IgD-negative memory B cell (primary cell): Measurements from ENCODE around the gene KIF12. TPM values are rescaled to one million over a fixed set of nuclear protein-coding genes. Genes with fewer than 3 reads are reported as not detected.

ENCODE experiments used
- H3K27ac Mint-ChIP-seq, 3 donors: one replicate each; pipeline ENCODE4 v1.8.0; 2020 to 2022; ENCODE audit warnings: mild to moderate bottlenecking in 3 of 3, mixed read lengths in 3 of 3, moderate library complexity in 1 of 3
- H3K27me3 Mint-ChIP-seq: one replicate; pipeline ENCODE4 v1.8.0; 2021; ENCODE audit warnings: mixed read lengths
- H3K36me3 Mint-ChIP-seq: one replicate; pipeline ENCODE4 v1.8.0; 2020; ENCODE audit warnings: mild to moderate bottlenecking, mixed read lengths
- H3K4me1 Mint-ChIP-seq, 3 donors: one replicate each; pipeline ENCODE4 v1.8.0; 2020 to 2022; ENCODE audit warnings: mixed read lengths in 3 of 3, mild to moderate bottlenecking in 1 of 3
- H3K4me3 Mint-ChIP-seq, 4 donors: one replicate each; pipeline ENCODE4 v1.8.0; 2020 to 2022; ENCODE audit warnings: mild to moderate bottlenecking in 4 of 4, mixed read lengths in 4 of 4, moderate library complexity in 3 of 4
- H3K9me3 Mint-ChIP-seq, 3 donors: one replicate each; pipeline ENCODE4 v1.8.0; 2020 to 2021; ENCODE audit warnings: mixed read lengths in 3 of 3, mild to moderate bottlenecking in 1 of 3
- polyA plus RNA-seq: library from polyadenylated mRNA; unstranded; fragments of 300-500 nt; fragmentation: Illumina TruSeq; gene quantifications from one replicate; pipeline ENCODE4 v1.2.3, GENCODE V29; 2021

KIF12 gene
- polyA plus RNA-seq, 1 donor from 2014 or later = not detected

GRCh38 chr9:114117996-114118830 is 19.1 kb upstream of the KIF12 start:
- Mint-ChIP-seq H3K9me3 (peaks cover 0 to 2% (median 2%) of the 10 kb centered on the region in 3 donors), H3K4me3 (no peak overlapping the region), H3K27me3 (peaks cover 18% of the 10 kb centered on the region), H3K36me3 (peaks cover 2% of the 10 kb centered on the region), H3K27ac (peak overlapping the region in 1 of 3 donors; percentile 64), H3K4me1 (no peaks in the 10 kb centered on the region)

- H3K9me3 Mint-ChIP-seq = peaks cover 0 to 2% (median 2%) of the 10 kb centered on the region in 3 donors
- H3K36me3 Mint-ChIP-seq = peaks cover 2% of the 10 kb centered on the region
Measured at GRCh38 chr9:114117614-114117995, 18.5 kb upstream of the KIF12 start.

GRCh38 chr9:114116126-114116747 is 17.1 kb upstream of the KIF12 start:
- peaks cover 0 to 3% (median 0%) of the 10 kb centered on the region in 3 donors for H3K4me1 Mint-ChIP-seq
- H3K9me3 Mint-ChIP-seq = peaks cover 0 to 2% (median 2%) of the 10 kb centered on the region in 3 donors
- H3K36me3 Mint-ChIP-seq = peaks cover 2% of the 10 kb centered on the region
- H3K27ac Mint-ChIP-seq = no peak overlapping the region
- H3K27me3 Mint-ChIP-seq = peaks cover 21% of the 10 kb centered on the region
- H3K4me3 Mint-ChIP-seq = no peak overlapping the region

More at GRCh38 chr9:114117614-114117995, 18.5 kb upstream of the KIF12 start:
- Mint-ChIP-seq H3K4me1 (peaks cover 0 to 3% (median 0%) of the 10 kb centered on the region in 3 donors), H3K27ac (peak overlapping the region in 1 of 3 donors; percentile 5), H3K27me3 (peaks cover 21% of the 10 kb centered on the region), H3K4me3 (peak overlapping the region in 1 of 4 donors; percentile 35)

- Mint-ChIP-seq H3K9me3 (peaks cover 0 to 2% (median under 1%) of the 10 kb centered on the region in 3 donors), H3K4me3 (no peak overlapping the region), H3K27ac (no peak overlapping the region), H3K27me3 (peaks cover 21% of the 10 kb centered on the region), H3K4me1 (peaks cover 0 to 3% (median 0%) of the 10 kb centered on the region in 3 donors), H3K36me3 (peaks cover 1% of the 10 kb centered on the region)
Measured at GRCh38 chr9:114115654-114116125, 16.6 kb upstream of the KIF12 start.

- Mint-ChIP-seq H3K36me3 (no peaks in the 10 kb centered on the region), H3K4me3 (no peak overlapping the region), H3K9me3 (peaks cover 0 to 2% (median 0%) of the 10 kb centered on the region in 3 donors), H3K27me3 (peaks cover 21% of the 10 kb centered on the region), H3K4me1 (peaks cover 0 to 3% (median 0%) of the 10 kb centered on the region in 3 donors), H3K27ac (no peak overlapping the region)
Measured at GRCh38 chr9:114114364-114114763, 15.3 kb upstream of the KIF12 start.

GRCh38 chr9:114112778-114113584 is 13.9 kb upstream of the KIF12 start:
- no peak overlapping the region for H3K4me3 Mint-ChIP-seq
- no peaks in the 10 kb centered on the region for H3K36me3 Mint-ChIP-seq
- H3K27me3 Mint-ChIP-seq = peaks cover 16% of the 10 kb centered on the region
- H3K9me3 Mint-ChIP-seq = peaks cover 0 to 2% (median 0%) of the 10 kb centered on the region in 3 donors
- H3K27ac Mint-ChIP-seq = peak overlapping the region in 1 of 3 donors; percentile 48
- peaks cover 0 to 3% (median 0%) of the 10 kb centered on the region in 3 donors for H3K4me1 Mint-ChIP-seq

- no peaks in the 10 kb centered on the region for H3K36me3 Mint-ChIP-seq
- peaks cover 0 to 2% (median 0%) of the 10 kb centered on the region in 3 donors for H3K9me3 Mint-ChIP-seq
- H3K4me3 Mint-ChIP-seq = no peak overlapping the region
- H3K27me3 Mint-ChIP-seq = peaks cover 14% of the 10 kb centered on the region
- H3K4me1 Mint-ChIP-seq = peaks cover 0 to 5% (median 2%) of the 10 kb centered on the region in 3 donors
- H3K27ac Mint-ChIP-seq = no peak overlapping the region
Measured at GRCh38 chr9:114112325-114112724, 13.2 kb upstream of the KIF12 start.

GRCh38 chr9:114110180-114110579 is 11.1 kb upstream of the KIF12 start:
- peaks cover 0 to 5% (median 2%) of the 10 kb centered on the region in 3 donors for H3K4me1 Mint-ChIP-seq
- no peak overlapping the region for H3K27ac Mint-ChIP-seq
- no peaks in the 10 kb centered on the region for H3K36me3 Mint-ChIP-seq
- peaks cover 0 to 2% (median 0%) of the 10 kb centered on the region in 3 donors for H3K9me3 Mint-ChIP-seq
- no peak overlapping the region for H3K4me3 Mint-ChIP-seq
- peaks cover 10% of the 10 kb centered on the region for H3K27me3 Mint-ChIP-seq

- no peaks in the 10 kb centered on the region for H3K36me3 Mint-ChIP-seq
- H3K27me3 Mint-ChIP-seq = peaks cover 9% of the 10 kb centered on the region
- peaks cover 0 to 5% (median 2%) of the 10 kb centered on the region in 3 donors for H3K4me1 Mint-ChIP-seq
- no peak overlapping the region for H3K4me3 Mint-ChIP-seq
- no peak overlapping the region for H3K27ac Mint-ChIP-seq
- peaks cover 0 to 2% (median 0%) of the 10 kb centered on the region in 3 donors for H3K9me3 Mint-ChIP-seq
Measured at GRCh38 chr9:114109124-114109523, 10.0 kb upstream of the KIF12 start.

- peaks cover 5% of the 10 kb centered on the region for H3K27me3 Mint-ChIP-seq
- H3K27ac Mint-ChIP-seq = no peak overlapping the region
- H3K9me3 Mint-ChIP-seq = no peaks in the 10 kb centered on the region
- no peaks in the 10 kb centered on the region for H3K36me3 Mint-ChIP-seq
- H3K4me1 Mint-ChIP-seq = peaks cover 0 to 5% (median 2%) of the 10 kb centered on the region in 3 donors
- H3K4me3 Mint-ChIP-seq = peak overlapping the region in 1 of 4 donors; percentile 17
Measured at GRCh38 chr9:114108016-114108833, 9.1 kb upstream of the KIF12 start.

- Mint-ChIP-seq H3K4me3 (no peak overlapping the region), H3K27me3 (peaks cover 2% of the 10 kb centered on the region), H3K27ac (no peak overlapping the region), H3K9me3 (peaks cover 0 to 3% (median 3%) of the 10 kb centered on the region in 3 donors), H3K36me3 (no peaks in the 10 kb centered on the region), H3K4me1 (peaks cover 0 to 2% (median 2%) of the 10 kb centered on the region in 3 donors)
Measured at GRCh38 chr9:114107286-114108001, 8.4 kb upstream of the KIF12 start.

GRCh38 chr9:114105236-114105635 is 6.1 kb upstream of the KIF12 start:
- Mint-ChIP-seq H3K36me3 (no peaks in the 10 kb centered on the region), H3K9me3 (peaks cover 3 to 10% (median 7%) of the 10 kb centered on the region in 3 donors), H3K4me1 (peaks cover 0 to 2% (median 2%) of the 10 kb centered on the region in 3 donors), H3K4me3 (no peak overlapping the region), H3K27ac (no peak overlapping the region), H3K27me3 (peaks cover 4% of the 10 kb centered on the region)

- H3K9me3 Mint-ChIP-seq = peaks cover 5 to 10% (median 7%) of the 10 kb centered on the region in 3 donors
- H3K36me3 Mint-ChIP-seq = no peaks in the 10 kb centered on the region
- peaks cover 0 to 4% (median 1%) of the 10 kb centered on the region in 3 donors for H3K4me1 Mint-ChIP-seq
- H3K27ac Mint-ChIP-seq = no peak overlapping the region
- peaks cover 8% of the 10 kb centered on the region for H3K27me3 Mint-ChIP-seq
- no peak overlapping the region for H3K4me3 Mint-ChIP-seq
Measured at GRCh38 chr9:114102484-114102883, 3.4 kb upstream of the KIF12 start.
